ENCODE measurements around the gene ESR2. TPM values are rescaled to one million over a fixed set of nuclear protein-coding genes. Genes with fewer than 3 reads are reported as not detected.

ESR2 gene
- polyA plus RNA-seq, 1 of the 3 experiments (the other 2 are of a cell fraction): 0.03 TPM

- TF ChIP-seq, protein P1, sequence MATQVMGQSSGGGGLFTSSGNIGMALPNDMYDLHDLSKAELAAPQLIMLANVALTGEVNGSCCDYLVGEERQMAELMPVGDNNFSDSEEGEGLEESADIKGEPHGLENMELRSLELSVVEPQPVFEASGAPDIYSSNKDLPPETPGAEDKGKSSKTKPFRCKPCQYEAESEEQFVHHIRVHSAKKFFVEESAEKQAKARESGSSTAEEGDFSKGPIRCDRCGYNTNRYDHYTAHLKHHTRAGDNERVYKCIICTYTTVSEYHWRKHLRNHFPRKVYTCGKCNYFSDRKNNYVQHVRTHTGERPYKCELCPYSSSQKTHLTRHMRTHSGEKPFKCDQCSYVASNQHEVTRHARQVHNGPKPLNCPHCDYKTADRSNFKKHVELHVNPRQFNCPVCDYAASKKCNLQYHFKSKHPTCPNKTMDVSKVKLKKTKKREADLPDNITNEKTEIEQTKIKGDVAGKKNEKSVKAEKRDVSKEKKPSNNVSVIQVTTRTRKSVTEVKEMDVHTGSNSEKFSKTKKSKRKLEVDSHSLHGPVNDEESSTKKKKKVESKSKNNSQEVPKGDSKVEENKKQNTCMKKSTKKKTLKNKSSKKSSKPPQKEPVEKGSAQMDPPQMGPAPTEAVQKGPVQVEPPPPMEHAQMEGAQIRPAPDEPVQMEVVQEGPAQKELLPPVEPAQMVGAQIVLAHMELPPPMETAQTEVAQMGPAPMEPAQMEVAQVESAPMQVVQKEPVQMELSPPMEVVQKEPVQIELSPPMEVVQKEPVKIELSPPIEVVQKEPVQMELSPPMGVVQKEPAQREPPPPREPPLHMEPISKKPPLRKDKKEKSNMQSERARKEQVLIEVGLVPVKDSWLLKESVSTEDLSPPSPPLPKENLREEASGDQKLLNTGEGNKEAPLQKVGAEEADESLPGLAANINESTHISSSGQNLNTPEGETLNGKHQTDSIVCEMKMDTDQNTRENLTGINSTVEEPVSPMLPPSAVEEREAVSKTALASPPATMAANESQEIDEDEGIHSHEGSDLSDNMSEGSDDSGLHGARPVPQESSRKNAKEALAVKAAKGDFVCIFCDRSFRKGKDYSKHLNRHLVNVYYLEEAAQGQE (IDR thresholded peaks at IDR 0.05; ENCODE audit: low read depth, low read length): no peak
- no peak for TF ChIP-seq NFIC (IDR thresholded peaks at IDR 0.05; ENCODE audit: borderline replicate concordance)
- no peak for TF ChIP-seq POLR2AphosphoS5 (IDR thresholded peaks at IDR 0.05; ENCODE audit: low read depth, low read length)
Observed at GRCh38 chr14:64080452-64080851, 213.7 kb downstream of the ESR2 start (continued).

- no peaks in the 10 kb centered on the region for H3K79me2 ChIP-seq (ENCODE audit: insufficient read depth)
- TF ChIP-seq RAD21 (IDR thresholded peaks at IDR 0.05; ENCODE audit: low read length): no peak
- no peak overlapping the region for H3K4me2 ChIP-seq
- H3F3A ChIP-seq (replicated peaks; ENCODE audit: insufficient read depth): no peaks in the 10 kb centered on the region
- H3K4me1 ChIP-seq (ENCODE audit: control insufficient read depth in 1 of 2, insufficient read depth in 2 of 2, low read depth in 1 of 2, low read length in 1 of 2): no peaks in the 10 kb centered on the region
- H3K4me3 ChIP-seq (ENCODE audit: low read depth in 2 of 2, low read length in 1 of 2): no peak overlapping the region
- no peaks in the 10 kb centered on the region for H3K9me2 ChIP-seq
- peaks cover 0 to 8% of the 10 kb centered on the region in 2 experiments for H3K36me3 ChIP-seq (replicated peaks in 1 of 2; ENCODE audit: control insufficient read depth in 1 of 2, insufficient read depth in 2 of 2, low read length in 1 of 2)
- H3K27me3 ChIP-seq (ENCODE audit: insufficient read depth): no peaks in the 10 kb centered on the region
- WGBS (ENCODE audit: low lambda C conversion rate): 83% methylated on average over 1 of the region's 1 CpG
- H3K27ac ChIP-seq (ENCODE audit: low read depth in 2 of 2, low read length in 1 of 2): no peak overlapping the region
- H3K9ac ChIP-seq: no peak overlapping the region
- no peaks in the 10 kb centered on the region for H3K9me3 ChIP-seq
- H2AFZ ChIP-seq (ENCODE audit: low read depth): no peak overlapping the region
- no peak for DNase-seq
- POLR2A ChIA-PET: no interaction called here
- H4K20me1 ChIP-seq (ENCODE audit: insufficient read depth): no peaks in the 10 kb centered on the region
- CTCF ChIA-PET: interaction anchor here (0.6 to 1.5 kb wide), 3 partner anchors 13 to 228 kb away, joined by 3 to 4 read pairs (median 3); no protein-coding TSS in a partner anchor
Observed at GRCh38 chr14:64075613-64076005, 218.6 kb downstream of the ESR2 start.

DNA sequence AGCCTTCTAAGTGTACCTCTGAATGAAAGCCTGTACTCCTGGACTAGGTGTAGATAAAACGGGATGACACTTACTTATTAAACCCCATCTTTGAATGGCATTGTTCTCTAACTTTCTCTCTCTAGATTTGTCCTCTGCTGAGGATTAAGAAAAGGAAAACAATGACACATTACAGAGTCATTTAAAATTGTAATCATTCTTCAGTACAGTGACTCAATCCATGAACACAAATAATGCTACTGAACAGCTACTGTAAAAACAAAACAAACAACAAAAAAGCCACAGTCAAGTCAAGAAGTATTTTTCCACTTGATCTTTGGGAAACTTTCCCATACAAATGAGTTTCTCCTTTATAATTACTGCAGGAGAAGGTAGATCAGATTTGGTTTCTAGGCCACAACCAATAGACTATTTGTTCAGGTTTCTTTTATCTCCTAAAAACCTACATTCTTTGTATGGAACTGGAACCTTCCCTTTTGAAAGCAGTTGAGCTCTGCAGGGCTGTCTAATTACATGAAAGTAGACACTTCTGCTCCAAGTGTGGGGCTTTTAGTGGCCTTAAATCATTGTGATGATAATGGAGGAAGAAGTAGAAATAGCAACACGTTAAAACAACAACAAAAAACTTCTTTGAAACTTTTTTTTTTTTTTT is 219.1 kb downstream of the ESR2 start:
- DNase-seq: no peak
- H3K4me3 ChIP-seq (ENCODE audit: low read depth in 2 of 2, low read length in 1 of 2): no peak overlapping the region
- H3K36me3 ChIP-seq (replicated peaks in 1 of 2; ENCODE audit: control insufficient read depth in 1 of 2, insufficient read depth in 2 of 2, low read length in 1 of 2): peaks cover 0 to 8% of the 10 kb centered on the region in 2 experiments
- H3K9ac ChIP-seq: no peak overlapping the region
- H3K27ac ChIP-seq (ENCODE audit: low read depth in 2 of 2, low read length in 1 of 2): no peak overlapping the region
- H3K4me1 ChIP-seq (ENCODE audit: control insufficient read depth in 1 of 2, insufficient read depth in 2 of 2, low read depth in 1 of 2, low read length in 1 of 2): no peaks in the 10 kb centered on the region
- 83% methylated on average over 2 of the region's 2 CpGs for WGBS (ENCODE audit: low lambda C conversion rate)
- no peaks in the 10 kb centered on the region for H3F3A ChIP-seq (replicated peaks; ENCODE audit: insufficient read depth)
- H3K9me3 ChIP-seq: no peaks in the 10 kb centered on the region
- H4K20me1 ChIP-seq (ENCODE audit: insufficient read depth): no peaks in the 10 kb centered on the region
- ChIA-PET POLR2A (no interaction called here), CTCF (interaction anchor here (1.0 kb wide), 1 partner anchor 25 kb away, joined by 3 read pairs; no protein-coding TSS in a partner anchor)
- H3K27me3 ChIP-seq (ENCODE audit: insufficient read depth): no peaks in the 10 kb centered on the region
- no peak overlapping the region for H2AFZ ChIP-seq (ENCODE audit: low read depth)
- H3K4me2 ChIP-seq: no peak overlapping the region
- no peaks in the 10 kb centered on the region for H3K9me2 ChIP-seq
- no peaks in the 10 kb centered on the region for H3K79me2 ChIP-seq (ENCODE audit: insufficient read depth)
- TF ChIP-seq USF2 (IDR thresholded peaks at IDR 0.05; ENCODE audit: borderline replicate concordance, low read depth, low read length) (no peak), IRF3 (IDR thresholded peaks at IDR 0.05; ENCODE audit: low read depth, low read length) (no peak), USF1 (IDR thresholded peaks at IDR 0.05; ENCODE audit: borderline replicate concordance, low read depth) (no peak), ELF1 (IDR thresholded peaks at IDR 0.05) (no peak), TCF12 (IDR thresholded peaks at IDR 0.05) (no peak), FOXJ3 (CRISPR knock-in tag; IDR thresholded peaks at IDR 0.05) (no peak), EP300 (IDR thresholded peaks at IDR 0.05; ENCODE audit: borderline replicate concordance in 1 of 2, low read depth in 1 of 2, low read length in 1 of 2) (no peak), MAX (IDR thresholded peaks at IDR 0.05; ENCODE audit: low read depth) (no peak), SIN3A (IDR thresholded peaks at IDR 0.05; ENCODE audit: borderline replicate concordance, low read depth, low read length) (no peak), GATA2 (CRISPR knock-in tag; IDR thresholded peaks at IDR 0.05) (no peak), FOSL2 (IDR thresholded peaks at IDR 0.05; ENCODE audit: borderline replicate concordance, low read depth) (no peak), RCOR1 (IDR thresholded peaks at IDR 0.05; ENCODE audit: low read length) (no peak)
- TF ChIP-seq, protein P2, sequence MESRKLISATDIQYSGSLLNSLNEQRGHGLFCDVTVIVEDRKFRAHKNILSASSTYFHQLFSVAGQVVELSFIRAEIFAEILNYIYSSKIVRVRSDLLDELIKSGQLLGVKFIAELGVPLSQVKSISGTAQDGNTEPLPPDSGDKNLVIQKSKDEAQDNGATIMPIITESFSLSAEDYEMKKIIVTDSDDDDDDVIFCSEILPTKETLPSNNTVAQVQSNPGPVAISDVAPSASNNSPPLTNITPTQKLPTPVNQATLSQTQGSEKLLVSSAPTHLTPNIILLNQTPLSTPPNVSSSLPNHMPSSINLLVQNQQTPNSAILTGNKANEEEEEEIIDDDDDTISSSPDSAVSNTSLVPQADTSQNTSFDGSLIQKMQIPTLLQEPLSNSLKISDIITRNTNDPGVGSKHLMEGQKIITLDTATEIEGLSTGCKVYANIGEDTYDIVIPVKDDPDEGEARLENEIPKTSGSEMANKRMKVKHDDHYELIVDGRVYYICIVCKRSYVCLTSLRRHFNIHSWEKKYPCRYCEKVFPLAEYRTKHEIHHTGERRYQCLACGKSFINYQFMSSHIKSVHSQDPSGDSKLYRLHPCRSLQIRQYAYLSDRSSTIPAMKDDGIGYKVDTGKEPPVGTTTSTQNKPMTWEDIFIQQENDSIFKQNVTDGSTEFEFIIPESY (IDR thresholded peaks at IDR 0.05; ENCODE audit: borderline replicate concordance, low read depth): no peak

All from SK-N-SH (cell line).